ENCODE data around the gene SLC17A2.

DNA sequence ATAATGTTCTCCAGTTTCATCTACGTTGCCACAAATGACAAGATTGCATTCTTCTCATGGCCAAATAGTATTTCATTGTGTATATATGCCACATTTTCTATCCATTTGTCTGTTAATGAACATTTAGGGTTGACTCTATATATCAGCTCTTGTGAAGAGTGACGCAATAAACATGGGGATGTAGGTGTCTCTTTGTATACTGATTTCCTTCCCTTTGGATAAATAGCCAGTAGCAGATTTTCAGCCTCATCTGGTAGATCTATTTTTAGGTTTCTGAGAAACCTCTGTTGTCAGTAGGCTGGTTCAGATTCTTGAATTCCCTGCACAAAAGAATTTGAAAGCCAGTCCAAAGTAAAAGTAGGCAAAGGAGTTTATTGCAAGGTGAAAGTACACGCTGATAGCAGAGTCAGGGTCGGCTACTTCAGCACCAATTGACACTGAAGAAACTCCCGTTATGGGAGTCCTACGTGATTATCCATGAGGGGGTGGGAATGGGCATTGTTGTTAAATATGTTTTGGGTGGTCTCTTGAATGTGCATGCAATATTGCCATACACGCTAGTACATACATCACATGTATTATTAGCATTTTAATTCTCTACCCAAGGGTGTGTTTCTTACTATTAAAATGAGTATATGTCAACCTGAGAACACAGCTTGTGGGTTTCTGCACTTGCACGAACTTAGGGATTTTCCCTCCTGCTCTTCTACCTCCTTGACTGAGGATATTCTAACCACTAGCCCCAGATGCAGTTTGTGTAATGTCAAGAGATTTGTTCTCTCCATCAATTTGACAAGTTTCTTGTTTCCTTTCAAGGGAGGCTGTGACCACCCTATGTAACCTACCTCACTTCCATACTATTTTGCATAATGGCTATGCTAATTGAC, 14.4 kb upstream of the SLC17A2 start:
- no peak for TF ChIP-seq CTCF (IDR thresholded peaks at IDR 0.05)
- no peak for TF ChIP-seq POLR2A (IDR thresholded peaks at IDR 0.05)

All from Peyer's patch (tissue), 4 donors.